ENCODE measurements around the gene PANK4. TPM values are rescaled to one million over a fixed set of nuclear protein-coding genes. Genes with fewer than 3 reads are reported as not detected.

The PANK4 gene
- total RNA-seq, 1 experiment from 2014 or later, result 32.2 TPM

DNA sequence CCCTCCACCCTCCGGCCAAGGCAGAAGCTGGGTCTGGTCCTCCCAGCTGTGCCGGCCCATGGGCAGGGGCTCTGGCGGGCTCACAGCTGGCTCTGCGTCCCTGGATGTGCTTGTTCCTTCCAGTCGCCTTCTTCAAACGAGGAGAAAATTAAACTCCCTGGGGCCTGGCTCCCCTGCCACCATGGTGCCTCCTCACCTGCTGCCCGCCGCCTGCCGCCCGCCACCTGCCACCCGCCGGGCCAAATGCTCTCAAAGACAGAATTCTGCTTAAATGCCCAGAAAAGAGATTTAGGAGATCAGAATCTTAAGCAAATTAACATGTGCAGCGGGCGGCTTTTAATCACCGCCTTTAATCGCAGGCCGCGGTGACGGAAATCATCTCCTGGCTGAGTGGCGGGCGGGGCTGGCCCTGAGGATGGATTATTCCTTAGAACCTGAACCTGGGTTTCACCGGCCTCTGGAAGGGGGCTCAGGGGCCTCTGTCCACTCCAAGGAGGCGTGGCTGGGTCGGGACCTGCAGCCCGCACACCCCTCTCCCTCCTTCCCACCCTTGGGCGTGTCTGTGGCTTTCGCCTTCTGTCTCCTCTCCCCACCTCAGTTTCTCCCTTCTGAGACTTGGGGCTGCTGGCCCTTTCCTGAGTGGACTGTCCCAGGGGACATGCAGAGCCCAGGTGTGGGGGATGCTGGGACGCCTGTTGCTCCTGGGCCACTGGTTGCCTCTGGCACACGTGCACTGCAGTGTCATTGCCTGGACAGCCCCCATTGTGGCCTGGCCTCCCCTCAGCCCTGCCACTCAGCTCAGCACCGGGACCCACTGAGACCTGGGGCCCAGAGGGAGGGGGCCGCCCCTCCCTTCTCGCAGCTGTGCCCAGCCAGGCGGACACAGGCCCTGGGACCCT lies 60.8 kb downstream of the PANK4 start:
- no peak overlapping the region for H3K4ac ChIP-seq (ENCODE audit: low read depth, low read length)
- no peak overlapping the region for H4K5ac ChIP-seq (ENCODE audit: insufficient read length, low read depth, low read length)
- H3K79me2 ChIP-seq (ENCODE audit: insufficient read depth, low read length), result no peaks in the 10 kb centered on the region
- H2BK15ac ChIP-seq (ENCODE audit: low read depth, low read length), result no peak overlapping the region
- no peak overlapping the region for H4K91ac ChIP-seq (ENCODE audit: insufficient read length, low read depth, low read length)
- H3K56ac ChIP-seq (ENCODE audit: insufficient read length, low read depth, low read length), result no peak overlapping the region
- no peak overlapping the region for H3K4me2 ChIP-seq (ENCODE audit: insufficient read depth, insufficient read length, low read length)
- H3K79me1 ChIP-seq (ENCODE audit: insufficient read depth, low read depth, low read length, poor library complexity, severe bottlenecking), result no peaks in the 10 kb centered on the region
- no peaks in the 10 kb centered on the region for H3K23me2 ChIP-seq (ENCODE audit: insufficient read length, low read depth, low read length, poor library complexity, severe bottlenecking)
- H3K27ac ChIP-seq (ENCODE audit: insufficient read length, low read depth, low read length), result no peak overlapping the region
- H3K18ac ChIP-seq (ENCODE audit: insufficient read length, low read depth, low read length), result no peak overlapping the region
- H2BK12ac ChIP-seq (ENCODE audit: insufficient read length, low read depth, low read length), result no peak overlapping the region
- no peak overlapping the region for H3K4me3 Mint-ChIP-seq
- peaks cover 29% of the 10 kb centered on the region for H3K27me3 Mint-ChIP-seq (ENCODE audit: low read depth)
- H3K9me3 Mint-ChIP-seq, result no peaks in the 10 kb centered on the region
- no peaks in the 10 kb centered on the region for H3K27me3 ChIP-seq (ENCODE audit: insufficient read depth, low read length)
- TF ChIP-seq, protein P1, sequence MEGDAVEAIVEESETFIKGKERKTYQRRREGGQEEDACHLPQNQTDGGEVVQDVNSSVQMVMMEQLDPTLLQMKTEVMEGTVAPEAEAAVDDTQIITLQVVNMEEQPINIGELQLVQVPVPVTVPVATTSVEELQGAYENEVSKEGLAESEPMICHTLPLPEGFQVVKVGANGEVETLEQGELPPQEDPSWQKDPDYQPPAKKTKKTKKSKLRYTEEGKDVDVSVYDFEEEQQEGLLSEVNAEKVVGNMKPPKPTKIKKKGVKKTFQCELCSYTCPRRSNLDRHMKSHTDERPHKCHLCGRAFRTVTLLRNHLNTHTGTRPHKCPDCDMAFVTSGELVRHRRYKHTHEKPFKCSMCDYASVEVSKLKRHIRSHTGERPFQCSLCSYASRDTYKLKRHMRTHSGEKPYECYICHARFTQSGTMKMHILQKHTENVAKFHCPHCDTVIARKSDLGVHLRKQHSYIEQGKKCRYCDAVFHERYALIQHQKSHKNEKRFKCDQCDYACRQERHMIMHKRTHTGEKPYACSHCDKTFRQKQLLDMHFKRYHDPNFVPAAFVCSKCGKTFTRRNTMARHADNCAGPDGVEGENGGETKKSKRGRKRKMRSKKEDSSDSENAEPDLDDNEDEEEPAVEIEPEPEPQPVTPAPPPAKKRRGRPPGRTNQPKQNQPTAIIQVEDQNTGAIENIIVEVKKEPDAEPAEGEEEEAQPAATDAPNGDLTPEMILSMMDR (conservative IDR thresholded peaks at IDR 0.05), result no peak
- H3K14ac ChIP-seq (ENCODE audit: insufficient read depth, low read length), result no peak overlapping the region
- H4K20me1 ChIP-seq (ENCODE audit: control insufficient read depth, insufficient read depth, insufficient read length), result peaks cover 3% of the 10 kb centered on the region
- H2AK5ac ChIP-seq (ENCODE audit: insufficient read length, low read length), result no peak overlapping the region
- H4K8ac ChIP-seq (replicated peaks; ENCODE audit: insufficient read length, low read depth, low read length), result no peak overlapping the region
- no peaks in the 10 kb centered on the region for H3K36me3 Mint-ChIP-seq (ENCODE audit: insufficient read depth in 1 of 3, low read depth in 3 of 3)
- H2BK5ac ChIP-seq (ENCODE audit: insufficient read length, low read length), result no peak overlapping the region
- no peak overlapping the region for H3T11ph ChIP-seq (ENCODE audit: low read length)
- no peak overlapping the region for H2BK120ac ChIP-seq (ENCODE audit: low read depth, low read length, poor library complexity, severe bottlenecking)
- H3K4me1 ChIP-seq (ENCODE audit: insufficient read depth, low read length), result no peaks in the 10 kb centered on the region
- H3K9me3 ChIP-seq (ENCODE audit: control insufficient read depth, low read depth, low read length), result no peaks in the 10 kb centered on the region
- H3K27ac Mint-ChIP-seq, result no peak overlapping the region
- H3K4me1 Mint-ChIP-seq, result no peaks in the 10 kb centered on the region
- DNase-seq, result no peak
- H2AFZ ChIP-seq (ENCODE audit: low read length), result no peak overlapping the region
- H3K9ac ChIP-seq (ENCODE audit: extremely low read depth, insufficient read length, low read length), result no peak overlapping the region
- no peak overlapping the region for H3K23ac ChIP-seq (ENCODE audit: insufficient read length, low read depth, low read length)
- WGBS (ENCODE audit: extremely low coverage, insufficient read length, low lambda C conversion rate), result no CpG with 5 or more reads among the region's 33 CpGs
- no peak overlapping the region for H2BK20ac ChIP-seq (ENCODE audit: low read depth, low read length, poor library complexity, severe bottlenecking)
